Vagina (tissue), 2 donors: Measurements from ENCODE around the gene ARID1B.

Experiments used
- CTCF ChIP-seq, 3 experiments: fragments of 450-650 bp in 2 of 3; fragments of 200-600 bp in 1 of 3; sonication (generic) in 1 of 3; IDR thresholded peaks; one replicate each; pipeline ENCODE4 v1.5.1; 2017 to 2019; ENCODE audit warnings: antibody characterized with exemption in 3 of 3, mild to moderate bottlenecking in 2 of 3, moderate library complexity in 2 of 3
- POLR2A ChIP-seq, 2 donors: fragments of 450-650 bp; IDR thresholded peaks; one replicate each; pipeline ENCODE4 v1.6.1; 2017; ENCODE audit warnings: antibody characterized with exemption in 2 of 2, mild to moderate bottlenecking in 2 of 2, moderate library complexity in 2 of 2

GRCh38 chr6:157094038-157094437 lies 316.9 kb downstream of the ARID1B start:
- TF ChIP-seq CTCF (IDR thresholded peaks at IDR 0.05) (no peak), POLR2A (IDR thresholded peaks at IDR 0.05) (no peak)
